OCI-LY3 (cell line): ENCODE data around the gene FGB.

Source experiments
- CTCF ChIP-seq: fragments of 200-600, 300-600 bp; sonication (generic); IDR thresholded peaks from 2 replicates; pipeline ENCODE4 v1.5.1; 2014; ENCODE audit warnings: antibody characterized with exemption, low read length, low read depth
- EZH2phosphoT487 ChIP-seq: fragments of 200-600 bp; shearing (Covaris generic); IDR thresholded peaks from 2 replicates; pipeline ENCODE4 v1.6.1; 2018; ENCODE audit warnings: antibody characterized with exemption, mixed run types, low read depth

- TF ChIP-seq CTCF (no peak), EZH2phosphoT487 (no peak)
Observed at GRCh38 chr4:154602404-154603020, 39.7 kb downstream of the FGB start.
